Ramos (cell line): Measurements from ENCODE around the gene UGT1A1.
"Not testable (repeated sequence)": the region's sequence is repeated elsewhere in the genome, so short reads cannot be mapped to it uniquely, and the experiment has no call there.

ENCODE experiments used
- in situ Hi-C: fragments of 300-500 bp; cut with MboI; formaldehyde crosslinking; loops from one replicate; pipeline ENCODE4 v1.14.3; 2022; ENCODE audit warnings: low sequenced_read_pairs; ENCODE audit not compliant: unreplicated experiment

Gene UGT1A1

DNA sequence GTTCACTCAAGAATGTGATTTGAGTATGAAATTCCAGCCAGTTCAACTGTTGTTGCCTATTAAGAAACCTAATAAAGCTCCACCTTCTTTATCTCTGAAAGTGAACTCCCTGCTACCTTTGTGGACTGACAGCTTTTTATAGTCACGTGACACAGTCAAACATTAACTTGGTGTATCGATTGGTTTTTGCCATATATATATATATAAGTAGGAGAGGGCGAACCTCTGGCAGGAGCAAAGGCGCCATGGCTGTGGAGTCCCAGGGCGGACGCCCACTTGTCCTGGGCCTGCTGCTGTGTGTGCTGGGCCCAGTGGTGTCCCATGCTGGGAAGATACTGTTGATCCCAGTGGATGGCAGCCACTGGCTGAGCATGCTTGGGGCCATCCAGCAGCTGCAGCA, at the start of gene UGT1A1:
TSS of gene UGT1A1 (plus strand) at position 228 of the 400 bp plus-strand sequence. CDS start at position 246, 18 bp downstream.
- in situ Hi-C loops, result no loop called here

DNA sequence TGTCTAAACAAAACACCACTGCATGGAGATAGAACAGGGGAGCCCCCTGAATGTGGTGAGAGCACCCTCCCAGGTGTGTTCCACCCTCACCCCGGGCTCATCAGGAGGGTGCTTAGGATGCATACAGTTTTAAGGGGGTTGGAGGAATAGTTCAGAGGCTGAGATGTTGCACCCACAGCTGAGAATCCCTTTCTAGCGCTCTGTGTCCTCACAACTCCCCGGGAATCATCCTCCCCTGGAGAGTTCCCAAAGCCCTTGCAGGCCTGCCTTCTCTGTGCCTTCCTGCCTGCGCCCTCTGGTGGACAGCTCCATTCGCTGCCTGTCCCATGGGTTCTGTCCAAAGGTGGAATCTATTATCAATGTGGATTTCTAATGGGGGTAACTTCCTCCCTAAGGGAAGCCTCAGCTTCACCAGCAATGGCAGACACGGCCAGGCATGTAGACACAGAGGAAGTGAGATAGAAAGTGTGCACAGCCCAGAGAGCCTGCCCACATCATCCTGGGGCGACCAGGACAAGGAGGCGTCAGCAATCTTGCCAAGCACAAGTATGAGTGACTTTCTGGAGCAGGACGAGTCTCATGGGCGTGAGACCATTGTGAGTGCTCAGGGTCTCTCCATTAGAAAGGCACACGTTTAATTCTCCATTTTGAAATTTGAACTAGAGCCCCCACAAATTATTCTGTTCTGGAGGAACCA, 48.6 kb upstream of the UGT1A1 start:
- in situ Hi-C loops, result no loop called here

DNA sequence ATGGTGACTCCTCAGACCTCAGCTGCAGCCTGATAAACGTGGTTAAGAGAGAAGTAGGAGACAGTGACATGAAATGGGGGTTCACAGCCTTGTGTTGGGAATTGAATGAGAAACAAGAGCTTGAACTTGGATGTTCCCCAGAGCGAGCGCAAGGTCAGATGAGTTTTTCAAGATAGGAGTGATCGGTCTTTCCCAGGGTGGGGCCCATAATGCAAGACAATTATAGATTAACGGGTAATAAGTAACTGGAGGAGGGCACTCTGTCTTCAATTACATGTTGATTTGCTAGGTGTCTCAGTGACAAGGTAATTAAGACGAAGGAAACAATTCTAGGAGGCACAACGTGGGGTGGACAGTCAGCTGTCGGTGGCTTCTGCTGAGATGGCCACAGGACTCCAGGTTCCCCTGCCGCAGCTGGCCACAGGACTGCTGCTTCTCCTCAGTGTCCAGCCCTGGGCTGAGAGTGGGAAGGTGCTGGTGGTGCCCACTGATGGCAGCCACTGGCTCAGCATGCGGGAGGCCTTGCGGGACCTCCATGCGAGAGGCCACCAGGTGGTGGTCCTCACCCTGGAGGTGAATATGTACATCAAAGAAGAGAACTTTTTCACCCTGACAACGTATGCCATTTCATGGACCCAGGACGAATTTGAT, 47.3 kb upstream of the UGT1A1 start, which contains the start of gene UGT1A5:
TSS of gene UGT1A5 (plus strand) at position 297 of the 651 bp plus-strand sequence. CDS start at position 382, 85 bp downstream.
- in situ Hi-C loops, result no loop called here

DNA sequence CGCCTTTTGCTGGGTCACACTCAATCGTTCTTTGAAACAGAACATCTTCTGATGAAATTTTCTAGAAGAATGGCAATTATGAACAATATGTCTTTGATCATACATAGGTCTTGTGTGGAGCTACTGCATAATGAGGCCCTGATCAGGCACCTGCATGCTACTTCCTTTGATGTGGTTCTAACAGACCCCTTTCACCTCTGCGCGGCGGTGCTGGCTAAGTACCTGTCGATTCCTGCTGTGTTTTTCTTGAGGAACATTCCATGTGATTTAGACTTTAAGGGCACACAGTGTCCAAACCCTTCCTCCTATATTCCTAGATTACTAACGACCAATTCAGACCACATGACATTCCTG, 46.8 kb upstream of the UGT1A1 start:
- in situ Hi-C loops, result no loop called here

DNA sequence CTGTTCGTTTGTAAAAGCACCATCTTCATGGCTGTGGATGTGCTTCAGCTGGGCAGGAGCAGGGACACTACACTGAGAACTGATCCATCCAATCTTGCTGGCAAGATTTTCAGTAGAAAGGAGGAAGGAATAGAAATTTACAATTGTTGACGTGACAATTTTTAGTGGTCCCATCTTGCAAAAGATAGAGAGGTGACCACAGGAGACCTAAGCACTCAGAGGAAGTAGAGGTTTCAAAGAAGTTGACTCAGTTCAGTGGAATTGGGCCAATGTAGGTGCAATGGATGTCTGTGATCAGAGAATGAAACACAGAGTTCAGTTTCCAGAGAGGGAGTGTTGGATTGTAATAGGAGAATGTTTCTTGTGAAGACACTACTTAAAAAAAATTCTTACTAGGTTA, 45.9 kb upstream of the UGT1A1 start:
- in situ Hi-C loops, result no loop called here

DNA sequence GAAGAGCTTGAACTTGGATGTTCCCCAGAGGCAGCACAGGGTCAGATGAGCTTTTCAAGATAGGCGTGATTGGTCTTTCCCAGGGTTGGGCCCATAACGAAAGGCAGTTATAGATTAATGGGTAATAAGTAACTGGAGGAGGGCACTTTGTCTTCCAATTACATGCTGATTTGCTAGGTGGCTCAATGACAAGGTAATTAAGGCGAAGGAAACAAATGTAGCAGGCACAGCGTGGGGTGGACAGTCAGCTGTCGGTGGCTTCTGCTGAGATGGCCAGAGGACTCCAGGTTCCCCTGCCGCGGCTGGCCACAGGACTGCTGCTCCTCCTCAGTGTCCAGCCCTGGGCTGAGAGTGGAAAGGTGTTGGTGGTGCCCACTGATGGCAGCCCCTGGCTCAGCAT, 41.5 kb upstream of the UGT1A1 start, which contains the start of gene UGT1A4:
TSS of gene UGT1A4 (plus strand) at position 185 of the 400 bp plus-strand sequence. CDS start at position 270, 85 bp downstream.
- in situ Hi-C loops, result no loop called here

DNA sequence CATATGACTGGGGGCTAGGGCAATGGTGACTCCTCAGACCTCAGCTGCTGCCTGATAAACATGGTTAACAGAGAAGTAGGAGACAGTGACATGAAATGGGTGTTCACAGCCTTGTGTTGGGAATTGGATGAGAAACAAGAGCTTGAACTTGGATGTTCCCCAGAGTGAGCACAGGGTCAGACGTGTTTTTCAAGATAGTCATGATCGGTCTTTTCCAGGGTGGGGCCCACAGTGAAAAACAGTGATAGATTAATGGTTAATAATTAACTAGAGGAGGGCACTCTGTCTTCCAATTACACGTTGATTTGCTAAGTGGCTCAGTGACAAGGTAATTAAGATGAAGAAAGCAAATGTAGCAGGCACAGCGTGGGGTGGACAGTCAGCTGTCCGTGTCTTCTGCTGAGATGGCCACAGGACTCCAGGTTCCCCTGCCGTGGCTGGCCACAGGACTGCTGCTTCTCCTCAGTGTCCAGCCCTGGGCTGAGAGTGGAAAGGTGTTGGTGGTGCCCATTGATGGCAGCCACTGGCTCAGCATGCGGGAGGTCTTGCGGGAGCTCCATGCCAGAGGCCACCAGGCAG, 31.3 kb upstream of the UGT1A1 start, which contains the start of gene UGT1A3:
TSS of gene UGT1A3 (plus strand) at position 320 of the 579 bp plus-strand sequence. CDS start at position 405, 85 bp downstream.
- in situ Hi-C loops, result no loop called here

DNA sequence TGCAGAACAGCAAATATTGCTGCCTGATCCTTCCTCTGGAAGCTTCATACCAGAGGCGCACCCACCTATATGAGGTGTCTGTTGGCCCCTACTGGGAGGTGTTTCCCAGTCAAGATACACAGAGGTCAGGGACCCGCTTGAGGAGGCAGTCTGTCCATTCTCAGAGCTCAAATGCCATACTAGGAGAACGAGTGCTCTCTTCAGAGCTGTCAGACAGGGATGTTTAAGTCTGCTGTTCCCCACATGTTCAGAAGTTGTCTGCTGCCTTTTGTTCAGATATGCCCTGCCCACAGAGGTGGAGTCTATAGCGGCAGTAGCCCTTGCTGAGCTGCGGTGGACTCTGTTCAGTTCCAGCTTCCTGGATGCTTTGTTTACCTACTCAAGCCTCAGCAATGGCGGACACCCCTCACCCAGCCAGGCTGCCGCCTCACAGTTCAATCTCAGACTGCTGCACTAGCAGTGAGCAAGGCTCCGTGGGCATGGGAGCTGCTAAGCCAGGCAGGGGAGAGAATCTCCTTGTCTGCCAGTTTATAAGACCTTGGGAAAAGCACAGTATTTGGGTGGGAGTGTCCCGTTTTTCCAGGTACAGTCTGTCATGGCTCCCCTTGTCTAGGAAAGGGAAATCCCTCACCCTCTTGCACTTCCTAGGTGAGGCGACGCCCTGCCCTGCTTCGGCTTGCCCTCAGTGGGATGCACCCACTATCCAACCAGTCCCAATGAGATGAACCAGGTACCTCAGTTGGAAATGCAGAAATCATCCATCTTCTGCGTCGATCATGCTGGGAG, 23.0 kb upstream of the UGT1A1 start:
- in situ Hi-C loops, result not testable (repeated sequence)

DNA sequence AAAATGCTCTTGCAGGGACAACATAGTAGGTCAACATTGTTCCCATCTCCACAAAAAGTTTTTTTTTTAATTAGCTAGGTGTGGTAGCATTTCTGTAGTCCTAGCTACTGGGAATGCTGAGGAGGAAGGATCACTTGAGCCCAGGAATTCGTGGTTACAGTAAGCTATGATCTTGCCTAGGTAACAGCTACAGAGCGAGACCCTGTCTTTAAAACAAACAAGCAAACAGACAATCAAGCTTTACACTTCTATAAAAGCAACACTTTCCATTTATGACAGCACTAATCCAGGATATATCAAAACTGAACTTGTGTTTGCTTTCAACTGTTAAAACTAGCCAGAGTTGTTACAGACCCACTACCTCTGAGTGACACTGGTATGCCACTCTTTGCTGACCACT, 19.2 kb upstream of the UGT1A1 start:
- in situ Hi-C loops, result no loop called here

DNA sequence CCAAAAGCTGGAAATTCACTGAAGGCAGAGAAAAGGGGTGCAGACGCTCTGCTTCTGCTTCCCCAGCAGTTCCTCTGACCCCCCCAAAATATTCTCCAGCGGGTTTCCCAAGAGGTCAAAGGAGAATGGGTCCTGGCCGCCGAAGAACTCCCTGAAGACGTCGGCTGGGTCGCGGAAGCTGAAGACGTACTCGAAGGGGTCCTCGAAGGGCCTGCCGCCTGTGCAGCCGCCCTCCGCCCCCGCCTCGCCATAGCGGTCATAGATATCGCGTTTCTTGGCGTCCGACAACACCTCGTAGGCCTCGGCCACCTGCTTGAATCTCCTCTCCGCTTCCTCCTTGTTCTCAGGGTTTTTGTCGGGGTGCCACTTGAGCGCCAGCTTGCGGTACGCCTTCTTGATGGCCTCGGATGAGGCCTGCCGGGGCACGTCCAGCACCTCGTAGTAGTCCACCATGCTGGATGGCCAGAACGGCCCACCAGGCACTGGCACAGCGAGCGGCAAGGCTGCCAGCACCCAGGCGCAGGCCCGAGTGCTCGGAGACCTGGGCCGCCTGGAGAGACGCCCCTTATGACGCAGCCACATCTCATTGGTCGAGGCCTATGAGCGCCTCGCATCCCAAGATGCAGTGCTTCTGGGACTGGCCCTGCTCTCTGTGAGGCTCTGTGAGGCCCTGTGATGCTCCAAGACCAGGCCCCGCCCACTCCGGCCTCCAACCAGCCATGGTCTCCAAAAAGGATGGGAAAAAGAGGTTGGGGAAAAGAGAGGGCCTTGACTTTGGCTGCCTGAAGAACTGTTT, 16.4 kb upstream of the UGT1A1 start:
- in situ Hi-C loops, result no loop called here

DNA sequence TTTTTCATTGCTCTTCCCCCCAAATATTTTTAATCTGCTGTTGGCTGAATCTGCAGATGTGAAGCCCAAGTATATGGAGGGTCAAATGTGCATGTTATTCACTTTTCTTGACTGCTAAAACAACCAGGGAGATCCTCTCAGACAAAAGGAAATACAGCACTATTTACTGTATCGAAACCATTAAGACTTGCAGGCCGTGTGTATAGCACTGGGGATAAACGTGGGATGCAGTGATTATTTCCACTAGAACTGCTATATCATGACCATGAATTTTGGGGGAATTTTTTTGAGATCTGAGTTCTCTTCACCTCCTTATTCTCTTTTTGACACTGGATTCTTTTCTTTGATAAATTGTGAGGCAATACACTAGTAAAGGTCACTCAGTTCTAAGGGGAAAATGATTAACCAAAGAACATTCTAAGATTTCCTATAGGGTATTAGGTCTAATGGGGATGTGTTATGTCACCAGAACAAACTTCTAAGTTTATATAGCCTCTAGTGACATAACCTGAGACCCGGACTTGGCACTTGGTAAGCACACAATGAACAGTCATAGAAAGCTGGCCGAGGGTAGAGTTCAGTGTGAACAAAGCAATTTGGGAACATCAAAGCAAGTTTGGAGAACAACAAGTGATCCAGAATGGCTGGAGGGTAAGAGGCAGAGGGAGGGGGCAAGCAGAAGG, 14.9 kb upstream of the UGT1A1 start:
- in situ Hi-C loops, result no loop called here

DNA sequence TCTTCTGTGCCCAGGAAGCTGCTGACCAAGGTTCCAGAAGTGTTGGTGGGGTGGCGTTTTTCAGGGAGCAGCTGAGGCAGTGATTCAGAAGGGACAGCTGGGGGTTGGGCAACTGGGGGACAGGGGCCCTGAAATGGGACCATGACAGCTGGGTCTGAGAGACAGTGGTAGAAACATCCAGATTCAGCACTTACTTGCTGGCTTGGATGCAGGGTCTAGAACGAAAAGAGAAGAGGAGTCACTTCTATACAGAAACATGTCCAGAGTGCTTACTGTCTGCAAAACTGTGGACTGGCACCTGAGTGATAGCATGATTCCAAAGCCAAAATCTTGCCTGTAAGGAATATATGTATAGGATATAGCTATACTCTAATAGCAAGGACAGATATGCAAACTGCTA, 14.2 kb upstream of the UGT1A1 start:
- in situ Hi-C loops, result not testable (repeated sequence)

DNA sequence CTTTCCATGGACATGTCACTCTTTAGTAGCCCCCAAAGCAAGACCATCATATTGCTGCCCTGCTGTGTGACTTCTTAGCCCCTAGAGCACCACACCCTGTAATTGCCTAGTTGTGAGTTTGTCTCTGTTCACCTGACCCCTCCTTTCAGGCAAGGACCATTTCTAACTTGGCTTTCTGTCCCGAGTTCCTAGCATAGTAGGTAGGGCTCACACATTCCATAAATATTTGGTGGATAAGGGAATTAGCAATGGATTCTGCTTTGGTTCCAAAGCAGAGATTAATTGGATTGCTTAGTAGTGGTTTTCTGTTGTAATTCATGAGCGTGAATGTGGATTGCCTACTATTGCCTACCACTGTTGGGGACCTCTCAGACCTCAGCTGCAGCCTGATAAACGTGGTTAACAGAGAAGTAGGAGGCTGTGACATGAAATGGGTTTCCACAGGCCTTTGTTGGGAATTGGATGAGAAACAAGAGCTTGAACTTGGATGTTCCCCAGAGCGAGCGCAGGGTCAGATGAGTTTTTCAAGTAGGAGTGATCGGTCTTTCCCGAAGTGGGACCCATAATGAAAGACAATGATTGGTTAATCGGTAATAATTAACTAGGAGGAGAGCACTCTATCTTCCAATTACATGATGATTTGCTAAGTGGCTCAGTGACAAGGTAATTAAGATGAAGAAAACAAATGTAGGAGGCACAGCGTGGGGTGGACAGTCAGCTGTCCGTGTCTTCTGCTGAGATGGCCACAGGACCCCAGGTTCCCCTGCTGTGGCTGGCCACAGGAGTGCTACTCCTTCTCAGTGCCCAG, 13.4 kb upstream of the UGT1A1 start:
- in situ Hi-C loops, result no loop called here

DNA sequence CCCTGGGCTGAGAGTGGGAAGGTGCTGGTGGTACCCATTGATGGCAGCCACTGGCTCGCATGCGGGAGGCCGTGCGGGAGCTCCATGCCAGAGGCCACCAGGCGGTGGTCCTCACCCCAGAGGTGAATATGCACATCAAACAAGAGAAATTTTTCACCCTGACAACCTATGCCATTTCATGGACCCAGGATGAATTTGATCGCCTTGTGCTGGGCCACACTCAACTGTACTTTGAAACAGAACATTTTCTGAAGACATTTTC, 12.9 kb upstream of the UGT1A1 start:
- in situ Hi-C loops, result no loop called here

DNA sequence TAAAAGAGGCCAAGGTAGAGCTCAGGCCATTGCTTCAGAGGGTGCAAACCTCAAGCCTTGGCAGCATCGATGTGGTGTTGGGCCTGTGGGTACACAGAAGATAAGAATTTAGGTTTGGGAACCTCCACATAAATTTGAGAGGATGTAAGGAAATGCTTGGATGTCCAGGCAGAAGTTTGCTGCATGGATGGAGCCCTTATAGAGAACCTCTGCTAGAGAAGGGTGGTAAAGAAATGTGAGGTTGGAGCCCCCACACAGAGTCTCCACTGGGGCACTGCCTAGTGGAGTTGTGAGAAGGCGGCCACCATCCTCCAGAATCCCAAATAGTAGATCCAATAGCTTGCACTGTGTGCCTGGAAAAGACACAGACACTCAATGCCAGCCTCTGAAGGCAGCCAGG, 9.4 kb upstream of the UGT1A1 start:
- in situ Hi-C loops, result not testable (repeated sequence)

DNA sequence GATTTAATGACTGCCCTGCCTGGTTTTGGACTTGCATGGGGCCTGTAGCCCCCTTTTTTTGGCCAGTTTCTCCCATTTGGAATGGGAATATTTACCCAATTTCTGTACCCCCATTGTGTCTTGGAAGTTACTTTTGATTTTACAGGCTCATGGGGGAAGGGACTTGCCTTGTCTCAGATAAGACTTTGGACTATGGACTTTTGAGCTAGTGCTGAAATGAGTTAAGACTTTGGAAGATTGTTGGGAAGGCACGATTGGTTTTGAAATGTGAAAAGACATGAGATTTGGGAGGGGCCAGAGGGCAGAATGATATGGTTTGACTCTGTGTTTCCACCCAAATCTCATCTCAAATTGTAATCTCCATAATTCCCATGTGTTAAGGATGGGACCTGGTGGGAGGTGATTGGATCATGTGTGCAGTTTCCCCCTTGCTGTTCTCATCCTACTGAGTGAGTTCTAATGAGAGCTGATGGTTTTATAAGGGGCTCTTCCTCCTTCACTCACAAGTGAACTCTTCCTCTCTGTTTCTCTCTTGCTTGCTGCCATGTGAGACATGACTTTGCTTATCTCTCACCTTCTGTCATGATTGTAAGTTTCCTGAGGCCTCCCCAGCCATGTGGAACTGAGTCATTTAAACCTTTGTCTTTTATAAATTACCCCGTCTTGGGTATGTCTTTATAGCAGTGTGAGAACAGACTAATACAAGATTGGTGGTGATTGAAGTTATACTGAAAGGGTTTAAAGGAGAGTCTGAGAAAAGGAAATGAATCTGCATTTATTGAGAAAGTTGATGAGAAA, 8.7 kb upstream of the UGT1A1 start:
- in situ Hi-C loops, result not testable (repeated sequence)

DNA sequence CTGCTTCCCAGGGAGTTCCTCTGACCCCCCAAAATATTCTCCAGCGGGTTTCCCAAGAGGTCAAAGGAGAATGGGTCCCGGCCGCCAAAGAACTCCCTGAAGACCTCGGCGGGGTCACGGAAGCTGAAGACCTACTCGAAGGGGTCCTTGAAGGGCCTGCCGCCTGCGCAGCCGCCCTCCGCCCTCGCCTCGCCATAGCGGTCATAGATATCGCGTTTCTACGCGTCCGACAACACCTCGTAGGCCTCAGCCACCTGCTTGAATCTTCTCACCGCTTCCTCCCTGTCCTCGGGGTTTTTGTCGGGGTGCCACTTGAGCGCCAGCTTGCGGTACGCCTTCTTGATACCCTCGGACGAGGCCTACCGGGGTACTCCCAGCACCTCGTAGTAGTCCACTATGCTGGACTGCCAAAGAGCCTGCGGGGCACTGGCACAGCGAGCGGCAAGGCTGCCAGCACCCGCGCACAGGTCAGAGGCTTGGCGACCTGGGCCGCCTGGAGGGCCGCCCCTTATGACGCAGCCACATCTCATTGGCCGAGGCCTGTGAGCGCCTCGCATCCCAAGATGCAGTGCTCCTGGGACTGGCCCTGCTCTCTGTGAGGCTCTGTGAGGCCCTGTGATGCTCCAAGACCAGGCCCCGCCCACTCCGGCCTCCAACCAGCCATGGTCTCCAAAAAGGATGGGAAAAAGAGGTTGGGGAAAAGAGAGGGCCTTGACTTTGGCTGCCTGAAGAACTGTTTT, 5.0 kb upstream of the UGT1A1 start:
- in situ Hi-C loops, result no loop called here
